Astrocyte (in vitro differentiated cells and primary cell): ENCODE results near the gene TAS2R40. TPM values are rescaled to one million over a fixed set of nuclear protein-coding genes. Genes with fewer than 3 reads are reported as not detected.

Source experiments
- DNase-seq: peaks from one replicate; pipeline ENCODE4 v3.0.0-alpha.2; 2010; ENCODE audit warnings: low read depth
- FAIRE-seq: peaks from 2 replicates; lab custom pipeline; 2011; peaks lifted over from hg19 to GRCh38; lab: Jason Lieb, UNC
- H2AFZ ChIP-seq: 2 replicates; pipeline ENCODE4 v1.6.0; 2012; ENCODE audit warnings: low read depth, low read length, inconsistent platforms
- H3K27ac ChIP-seq: 2 replicates; pipeline ENCODE4 v1.5.1; 2011; ENCODE audit warnings: low read depth, low read length, inconsistent platforms
- H3K27me3 ChIP-seq: 2 replicates; pipeline ENCODE4 v1.6.0; 2011; ENCODE audit warnings: low read length, inconsistent platforms; ENCODE audit not compliant: insufficient read depth
- H3K36me3 ChIP-seq: 2 replicates; pipeline ENCODE4 v1.5.1; 2011; ENCODE audit warnings: low read length, inconsistent platforms; ENCODE audit not compliant: insufficient read depth
- H3K4me1 ChIP-seq: 2 replicates; pipeline ENCODE4 v1.5.1; 2011; ENCODE audit warnings: low read length, inconsistent platforms; ENCODE audit not compliant: insufficient read depth
- H3K4me2 ChIP-seq: 2 replicates; pipeline ENCODE4 v1.6.0; 2012; ENCODE audit warnings: low read length, inconsistent platforms
- H3K4me3 ChIP-seq: 2 replicates; pipeline ENCODE4 v1.5.1; 2011; ENCODE audit warnings: low read depth, mild to moderate bottlenecking, low read length, inconsistent platforms; ENCODE audit not compliant: insufficient read depth
- H3K79me2 ChIP-seq: 2 replicates; pipeline ENCODE4 v1.6.0; 2012; ENCODE audit warnings: mild to moderate bottlenecking, low read length, inconsistent platforms; ENCODE audit not compliant: insufficient read depth
- H3K9ac ChIP-seq: 2 replicates; pipeline ENCODE4 v1.6.0; 2012; ENCODE audit warnings: mild to moderate bottlenecking, low read length, inconsistent platforms
- H3K9me3 ChIP-seq: 2 replicates; pipeline ENCODE4 v1.5.1; 2012; ENCODE audit warnings: low read depth, mild to moderate bottlenecking, low read length, inconsistent platforms; ENCODE audit not compliant: insufficient read depth
- H4K20me1 ChIP-seq: 2 replicates; pipeline ENCODE4 v1.6.0; 2012; ENCODE audit warnings: low read length, inconsistent platforms; ENCODE audit not compliant: insufficient read depth
- H3K27ac Mint-ChIP-seq: one replicate; pipeline ENCODE4 v1.8.0; 2021; ENCODE audit warnings: mild to moderate bottlenecking, mixed read lengths; ENCODE audit not compliant: unreplicated experiment
- H3K27me3 Mint-ChIP-seq: one replicate; pipeline ENCODE4 v1.8.0; 2021; ENCODE audit warnings: low read depth, mixed read lengths; ENCODE audit not compliant: unreplicated experiment
- H3K36me3 Mint-ChIP-seq: one replicate; pipeline ENCODE4 v1.8.0; 2021; ENCODE audit warnings: low read depth, mixed read lengths; ENCODE audit not compliant: unreplicated experiment
- H3K4me1 Mint-ChIP-seq: one replicate; pipeline ENCODE4 v1.8.0; 2021; ENCODE audit warnings: low read depth, mixed read lengths; ENCODE audit not compliant: unreplicated experiment
- H3K4me3 Mint-ChIP-seq: one replicate; pipeline ENCODE4 v1.8.0; 2021; ENCODE audit warnings: mild to moderate bottlenecking, moderate library complexity, mixed read lengths; ENCODE audit not compliant: unreplicated experiment
- H3K9me3 Mint-ChIP-seq: one replicate; pipeline ENCODE4 v1.8.0; 2021; ENCODE audit warnings: mild to moderate bottlenecking, mixed read lengths; ENCODE audit not compliant: unreplicated experiment
- CTCF ChIP-seq: IDR thresholded peaks from 2 replicates; pipeline ENCODE4 v1.5.1; 2011; ENCODE audit warnings: low read depth, mild to moderate bottlenecking, inconsistent platforms, low read length, moderate library complexity; ENCODE audit not compliant: insufficient read depth
- EZH2 ChIP-seq: IDR thresholded peaks from 2 replicates; pipeline ENCODE4 v1.6.1; 2012; ENCODE audit warnings: mild to moderate bottlenecking, low read length, inconsistent platforms; ENCODE audit not compliant: insufficient read depth
- total RNA-seq: library from RNA; stranded (reverse); gene quantifications from 2 replicates; pipeline ENCODE4 v1.2.1, GENCODE V29; 2021

The TAS2R40 gene
- total RNA-seq, 1 donor from 2014 or later: not detected

GRCh38 chr7:143183024-143183423 lies 38.8 kb upstream of the TAS2R40 start, which contains the start of gene TAS2R39:
Gene TAS2R39 (plus strand): TSS chr7:143183419. CDS start chr7:143183419, 0 bp downstream.
- no peak for FAIRE-seq

DNA sequence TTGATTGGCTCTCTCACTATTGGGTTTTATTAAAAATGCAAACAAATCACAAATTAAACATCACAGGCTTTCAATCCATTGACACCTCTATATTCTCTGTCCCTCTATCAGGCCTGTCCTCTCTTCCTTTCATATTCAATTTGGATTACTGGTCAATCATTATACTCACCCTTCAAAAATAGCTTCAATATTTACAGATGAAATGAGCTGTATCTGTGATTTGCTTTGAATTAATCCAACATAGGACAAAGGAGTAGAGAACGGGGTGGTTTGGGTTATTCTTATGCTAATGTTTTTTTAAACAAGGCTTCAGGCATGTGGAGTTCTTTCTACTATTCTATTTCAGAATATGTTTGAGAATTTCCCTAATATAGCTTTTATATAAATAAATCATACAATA lies 36.3 kb upstream of the TAS2R40 start:
- no peak for FAIRE-seq
- no peaks in the 10 kb centered on the region for H3K4me1 ChIP-seq
- DNase-seq: no peak
- H3K4me3 ChIP-seq: no peak overlapping the region
- H3K9ac ChIP-seq: no peak overlapping the region
- Mint-ChIP-seq H3K27ac (no peak overlapping the region), H3K9me3 (no peaks in the 10 kb centered on the region), H3K27me3 (no peaks in the 10 kb centered on the region), H3K36me3 (no peaks in the 10 kb centered on the region), H3K4me1 (no peaks in the 10 kb centered on the region), H3K4me3 (no peak overlapping the region)
- H3K79me2 ChIP-seq: no peaks in the 10 kb centered on the region
- H2AFZ ChIP-seq: no peak overlapping the region
- TF ChIP-seq CTCF (no peak), EZH2 (no peak)
- no peak overlapping the region for H3K4me2 ChIP-seq
- H4K20me1 ChIP-seq: no peaks in the 10 kb centered on the region
- no peaks in the 10 kb centered on the region for H3K9me3 ChIP-seq
- no peaks in the 10 kb centered on the region for H3K36me3 ChIP-seq
- no peak overlapping the region for H3K27ac ChIP-seq
- no peaks in the 10 kb centered on the region for H3K27me3 ChIP-seq

More at GRCh38 chr7:143183024-143183423, 38.8 kb upstream of the TAS2R40 start, which contains the start of gene TAS2R39:
- H2AFZ ChIP-seq: no peak within 1 kb of the TSS
- H4K20me1 ChIP-seq: no peaks in the 10 kb centered on the region
- no peaks in the 10 kb centered on the region for H3K27me3 Mint-ChIP-seq
- no peak within 1 kb of the TSS for H3K9ac ChIP-seq
- H3K27me3 ChIP-seq: no peaks in the 10 kb centered on the region
- no peak within 1 kb of the TSS for H3K27ac ChIP-seq
- no peak for DNase-seq
- H3K4me2 ChIP-seq: no peak within 1 kb of the TSS
- no peaks in the 10 kb centered on the region for H3K9me3 Mint-ChIP-seq
- no peaks in the 10 kb centered on the region for H3K4me1 Mint-ChIP-seq
- H3K27ac Mint-ChIP-seq: no peak within 1 kb of the TSS
- H3K79me2 ChIP-seq: no peaks in the 10 kb centered on the region
- H3K4me3 Mint-ChIP-seq: no peak within 1 kb of the TSS
- no peaks in the 10 kb centered on the region for H3K9me3 ChIP-seq
- TF ChIP-seq CTCF: no peak
- no peak for TF ChIP-seq EZH2
- no peaks in the 10 kb centered on the region for H3K36me3 ChIP-seq
- H3K36me3 Mint-ChIP-seq: no peaks in the 10 kb centered on the region
- no peak within 1 kb of the TSS for H3K4me3 ChIP-seq
- no peaks in the 10 kb centered on the region for H3K4me1 ChIP-seq

DNA sequence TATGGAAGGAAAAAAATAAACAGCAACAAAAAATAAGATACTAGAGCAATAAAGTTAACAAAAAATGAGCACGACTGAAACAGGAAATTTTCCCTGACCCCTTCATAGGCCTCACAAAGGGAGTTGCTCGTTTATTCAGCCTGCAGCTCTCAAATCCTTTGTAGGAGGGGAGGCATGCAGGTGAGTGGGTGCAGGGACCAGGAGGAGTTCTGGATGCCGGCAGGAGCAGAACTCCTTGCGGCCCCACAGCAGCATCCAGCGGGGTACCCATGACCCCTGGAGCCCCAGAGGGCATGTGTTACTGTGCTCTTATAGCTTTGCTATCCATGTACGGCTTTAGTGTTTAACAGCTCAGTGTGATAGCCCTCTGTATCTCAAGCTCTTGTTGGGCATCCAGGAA lies 32.8 kb upstream of the TAS2R40 start:
- no peaks in the 10 kb centered on the region for H3K9me3 ChIP-seq
- H3K9ac ChIP-seq: no peak overlapping the region
- H3K36me3 ChIP-seq: no peaks in the 10 kb centered on the region
- H3K27me3 ChIP-seq: no peaks in the 10 kb centered on the region
- H3K27ac ChIP-seq: no peak overlapping the region
- Mint-ChIP-seq H3K4me3 (no peak overlapping the region), H3K9me3 (no peaks in the 10 kb centered on the region), H3K4me1 (no peaks in the 10 kb centered on the region), H3K36me3 (no peaks in the 10 kb centered on the region), H3K27ac (no peak overlapping the region), H3K27me3 (no peaks in the 10 kb centered on the region)
- H3K4me1 ChIP-seq: no peaks in the 10 kb centered on the region
- FAIRE-seq (no peak), DNase-seq (no peak)
- no peak overlapping the region for H2AFZ ChIP-seq
- no peak overlapping the region for H3K4me2 ChIP-seq
- H3K4me3 ChIP-seq: no peak overlapping the region
- TF ChIP-seq EZH2 (no peak), CTCF (no peak)
- H4K20me1 ChIP-seq: no peaks in the 10 kb centered on the region
- H3K79me2 ChIP-seq: no peaks in the 10 kb centered on the region
